CD1c-positive myeloid dendritic cell (primary cell): Measurements from ENCODE around the gene TSPAN10.

Experiments used
- DNase-seq: peaks from one replicate; pipeline ENCODE4 v3.0.0-alpha.2; 2016; ENCODE audit errors: extremely low spot score

The TSPAN10 gene

DNA sequence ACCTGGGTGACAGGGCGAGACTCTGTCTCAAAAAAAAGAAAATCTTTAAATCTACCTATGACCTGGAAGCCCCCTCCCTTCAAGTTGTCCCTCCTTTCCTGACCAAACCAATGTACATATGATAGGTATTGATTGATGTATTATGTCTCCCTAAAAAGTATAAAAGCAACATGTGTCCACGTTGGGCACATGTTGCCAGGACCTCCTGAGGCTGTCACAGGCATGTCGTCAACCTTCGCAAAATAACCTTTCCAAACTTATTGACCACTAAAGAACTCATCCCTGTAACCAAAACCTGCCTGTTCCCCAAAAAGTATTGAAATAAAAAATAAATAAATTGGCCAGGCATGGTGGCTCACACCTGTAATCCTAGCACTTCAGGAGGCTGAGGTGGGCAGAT lies 25.0 kb downstream of the TSPAN10 start:
- no peak for DNase-seq

GRCh38 chr17:81664051-81664470 lies 27.1 kb downstream of the TSPAN10 start:
- no peak for DNase-seq

- peak; percentile 18 for DNase-seq
Observed at GRCh38 chr17:81665205-81666091, 28.5 kb downstream of the TSPAN10 start.

GRCh38 chr17:81666092-81666341 lies 29.0 kb downstream of the TSPAN10 start:
- DNase-seq, result peak; percentile 33

GRCh38 chr17:81666342-81667191 lies 29.6 kb downstream of the TSPAN10 start, which contains the start of the genes CCDC137 and OXLD1:
Gene CCDC137 (plus strand): TSS chr17:81666737. CDS start chr17:81666767, 30 bp downstream.
Gene OXLD1 (minus strand): TSS chr17:81666605. CDS start chr17:81666577, 28 bp downstream.
- DNase-seq, result peak; percentile 98

DNA sequence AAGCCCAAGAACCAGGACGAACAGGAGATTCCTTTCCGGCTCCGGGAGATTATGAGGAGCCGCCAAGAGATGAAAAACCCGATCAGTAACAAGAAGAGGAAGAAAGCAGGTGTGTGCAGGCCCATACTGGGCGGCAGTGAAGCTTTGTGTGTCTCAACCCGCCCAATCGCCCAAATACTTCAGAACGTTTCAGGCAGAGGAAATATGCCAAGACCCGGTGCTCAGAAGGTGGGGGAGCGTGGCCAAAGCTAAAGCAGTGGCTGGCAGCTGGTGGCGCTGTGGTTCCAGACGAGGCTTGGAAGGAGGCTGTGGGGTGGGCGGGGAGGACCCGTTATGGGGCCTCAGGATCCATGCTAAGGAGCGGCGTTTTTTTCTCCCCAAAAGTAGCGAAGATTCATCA lies 30.8 kb downstream of the TSPAN10 start:
- no peak for DNase-seq

DNA sequence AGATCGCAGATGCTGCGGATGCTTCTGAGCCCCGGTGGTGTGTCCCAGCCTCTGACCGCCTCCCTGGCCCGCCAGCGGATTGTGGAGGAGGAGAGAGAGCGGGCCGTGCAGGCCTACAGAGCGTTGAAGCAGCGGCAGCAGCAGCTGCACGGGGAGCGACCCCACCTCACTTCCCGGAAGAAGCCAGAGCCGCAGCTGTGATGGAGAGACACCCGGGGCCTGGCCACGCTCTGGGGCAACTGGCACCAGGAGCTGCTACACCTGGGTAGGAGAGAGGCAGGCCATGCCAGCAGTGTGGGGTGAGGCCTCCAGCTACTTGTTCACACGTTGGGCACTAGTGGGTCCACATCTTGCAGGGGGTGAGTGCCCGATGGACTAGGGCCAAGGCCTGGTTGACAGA lies 35.5 kb downstream of the TSPAN10 start:
- no peak for DNase-seq

GRCh38 chr17:81672954-81673353 lies 36.0 kb downstream of the TSPAN10 start:
- DNase-seq, result no peak

DNA sequence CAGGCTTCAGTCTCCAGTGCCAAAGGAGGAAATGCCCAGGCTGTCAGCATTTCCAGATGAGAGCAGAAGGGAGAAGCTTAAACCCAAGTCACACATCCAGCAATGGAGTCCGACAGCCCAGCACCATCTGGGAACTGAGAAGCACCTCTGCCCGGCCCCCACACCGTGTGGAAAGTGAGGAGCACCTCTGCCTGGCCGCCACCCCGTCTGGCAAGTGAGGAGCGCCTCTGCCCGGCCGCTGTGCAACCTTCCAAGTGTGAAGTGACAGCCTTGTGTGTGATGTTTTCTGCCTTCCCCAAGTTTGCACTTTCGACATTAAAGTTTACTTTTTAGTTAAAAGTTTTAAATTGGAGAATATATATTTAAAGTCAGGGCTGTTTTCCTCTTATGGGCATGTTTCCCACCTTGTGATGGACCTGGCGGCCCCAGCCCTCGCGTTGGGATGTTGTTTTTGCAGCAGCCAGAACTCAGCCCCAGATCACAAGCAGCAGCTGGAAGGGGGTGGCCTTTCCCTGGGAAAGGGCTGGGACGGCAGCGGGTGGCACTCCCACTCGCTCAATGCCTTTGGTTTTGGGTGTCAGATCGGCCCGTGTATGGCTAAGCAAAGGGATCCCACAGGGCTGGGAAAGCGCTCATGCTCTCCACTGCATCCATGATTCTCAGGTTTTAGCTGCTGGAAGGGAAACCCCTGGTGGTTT lies 36.7 kb downstream of the TSPAN10 start:
- no peak for DNase-seq

- DNase-seq, result peak; percentile 14
Observed at GRCh38 chr17:81675515-81676221, 38.7 kb downstream of the TSPAN10 start.

- no peak for DNase-seq
Observed at GRCh38 chr17:81676906-81677305, 39.9 kb downstream of the TSPAN10 start.

- DNase-seq, result no peak
Observed at GRCh38 chr17:81680150-81680549, 43.2 kb downstream of the TSPAN10 start.

DNA sequence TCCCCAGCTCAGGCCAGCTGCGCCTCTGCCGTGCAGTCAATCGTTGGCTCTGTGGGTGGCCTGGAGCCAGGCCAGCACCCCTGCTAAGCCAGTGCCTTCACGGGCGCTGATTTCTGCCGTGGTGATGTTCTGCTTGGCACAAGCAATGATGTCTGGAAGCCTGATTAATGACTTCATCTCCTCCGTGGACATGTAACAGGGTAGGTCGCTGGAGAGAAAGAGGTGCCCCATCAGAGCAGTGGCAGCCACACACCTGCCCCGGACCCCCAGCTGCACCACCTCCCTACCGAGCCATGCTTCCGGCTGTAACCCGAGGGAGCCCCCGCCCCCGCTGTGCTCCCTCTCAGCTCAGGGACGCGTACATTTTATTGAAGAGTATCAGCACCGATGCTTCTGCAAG lies 44.7 kb downstream of the TSPAN10 start:
- no peak for DNase-seq

- DNase-seq, result peak; percentile 12
Observed at GRCh38 chr17:81682565-81683207, 45.7 kb downstream of the TSPAN10 start.

DNA sequence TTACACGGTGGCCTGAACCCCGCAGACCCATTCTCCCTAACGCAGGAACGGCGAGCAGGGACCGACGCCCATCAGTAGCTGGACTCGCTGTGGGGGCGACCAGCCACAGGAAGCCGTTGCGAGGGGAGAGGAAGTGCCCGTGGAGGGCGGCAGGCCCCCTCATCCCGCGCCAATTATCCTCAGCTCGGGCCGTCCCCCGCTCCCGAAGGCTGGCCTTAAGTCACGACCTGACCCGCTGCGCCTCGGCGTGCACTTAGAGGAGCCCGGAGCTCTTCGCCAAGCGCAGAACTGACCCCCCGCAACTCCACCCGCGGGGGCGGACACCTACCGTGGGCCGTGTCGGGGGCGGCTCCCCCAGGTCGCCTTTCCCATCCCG lies 46.2 kb downstream of the TSPAN10 start:
- DNase-seq, result peak; percentile 34

GRCh38 chr17:81683584-81684441 lies 46.8 kb downstream of the TSPAN10 start, which contains the start of the genes ARL16 and HGS:
Gene ARL16 (minus strand): TSS chr17:81683797. CDS start chr17:81683753, 44 bp downstream.
Gene HGS (plus strand): TSS chr17:81684011. CDS start chr17:81684067, 56 bp downstream.
- DNase-seq, result peak; percentile 100

DNA sequence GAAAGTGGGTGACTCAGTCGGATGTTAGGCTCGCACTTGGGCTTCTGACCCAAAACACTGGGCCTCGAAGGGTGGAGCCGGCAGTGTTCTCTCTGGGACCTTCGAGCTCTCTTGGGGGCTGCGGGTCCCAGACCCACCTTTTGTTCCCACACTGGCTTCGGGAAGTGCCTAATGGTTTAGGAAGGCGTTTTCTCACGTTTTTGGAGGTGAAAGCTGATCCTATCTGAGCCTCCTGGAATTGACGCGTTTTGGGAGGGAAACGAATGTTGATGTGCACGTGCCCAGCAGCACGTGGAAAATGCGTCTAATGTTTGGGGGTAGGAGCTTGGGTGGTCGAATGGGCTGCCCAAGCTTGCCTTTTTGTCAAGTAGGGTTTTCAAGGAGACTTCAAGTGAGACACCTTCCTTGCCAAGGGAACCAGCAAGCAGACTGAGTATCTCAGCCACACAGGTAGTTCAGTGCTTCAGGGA lies 47.5 kb downstream of the TSPAN10 start:
- DNase-seq, result no peak

DNA sequence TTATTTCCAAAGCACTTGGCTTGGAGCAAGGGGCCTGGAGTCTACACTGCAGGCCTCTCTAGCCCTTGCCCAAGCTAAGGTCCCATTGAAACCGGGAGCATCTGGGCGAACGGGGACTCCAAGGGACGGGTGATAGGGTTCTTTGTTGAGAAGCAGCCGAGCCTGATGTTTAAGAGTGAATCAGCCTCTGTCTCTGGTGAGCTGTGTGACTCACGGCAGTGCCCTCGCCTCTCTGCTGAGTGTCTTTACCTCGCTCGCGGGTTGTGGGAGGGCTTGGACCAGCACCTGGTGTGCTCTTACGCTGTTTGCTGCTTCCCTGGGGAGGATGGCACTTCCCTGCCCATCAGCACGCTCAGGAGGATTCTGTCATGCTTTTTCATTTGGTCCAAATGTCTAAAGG lies 48.1 kb downstream of the TSPAN10 start:
- DNase-seq, result no peak

DNA sequence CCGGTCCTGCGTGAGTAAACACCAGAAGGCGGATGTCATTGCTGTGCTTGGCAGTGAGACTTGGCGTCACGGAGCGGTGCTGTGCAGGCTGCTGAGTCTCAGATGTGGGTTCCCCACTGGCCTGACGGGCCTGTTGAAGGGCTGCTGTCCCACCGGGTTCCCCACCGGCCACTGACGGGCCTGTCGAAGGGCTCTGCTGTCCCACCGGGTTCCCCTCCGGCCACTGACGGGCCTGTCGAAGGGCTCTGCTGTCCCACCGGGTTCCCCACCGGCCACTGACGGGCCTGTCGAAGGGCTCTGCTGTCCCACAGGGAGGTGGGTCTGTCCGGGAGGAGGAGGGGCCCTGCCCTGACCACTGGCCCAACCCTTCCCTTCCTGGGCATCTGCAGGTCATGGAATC lies 49.6 kb downstream of the TSPAN10 start:
- no peak for DNase-seq
